ENCODE data around the gene CPLANE1.

DNA sequence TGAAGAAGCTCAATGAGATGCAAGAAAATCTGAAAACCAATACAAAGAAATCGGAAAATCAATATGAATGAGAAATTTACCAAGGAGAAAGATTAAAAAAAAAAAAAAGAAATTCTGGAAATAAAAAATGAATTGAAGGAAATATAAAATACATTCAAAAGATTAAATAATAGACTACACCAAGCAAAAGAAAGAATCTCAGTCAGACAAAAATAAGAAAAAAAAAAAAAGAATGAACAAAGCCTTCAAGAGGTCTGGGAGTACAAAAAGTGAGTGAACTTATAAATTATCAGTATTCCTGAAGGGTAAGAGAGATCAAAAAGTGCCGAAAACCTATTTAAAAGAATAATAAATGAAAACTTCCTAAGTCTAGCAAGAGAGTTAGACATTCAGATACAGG lies 14.9 kb downstream of the CPLANE1 start:
- TF ChIP-seq, protein P1, sequence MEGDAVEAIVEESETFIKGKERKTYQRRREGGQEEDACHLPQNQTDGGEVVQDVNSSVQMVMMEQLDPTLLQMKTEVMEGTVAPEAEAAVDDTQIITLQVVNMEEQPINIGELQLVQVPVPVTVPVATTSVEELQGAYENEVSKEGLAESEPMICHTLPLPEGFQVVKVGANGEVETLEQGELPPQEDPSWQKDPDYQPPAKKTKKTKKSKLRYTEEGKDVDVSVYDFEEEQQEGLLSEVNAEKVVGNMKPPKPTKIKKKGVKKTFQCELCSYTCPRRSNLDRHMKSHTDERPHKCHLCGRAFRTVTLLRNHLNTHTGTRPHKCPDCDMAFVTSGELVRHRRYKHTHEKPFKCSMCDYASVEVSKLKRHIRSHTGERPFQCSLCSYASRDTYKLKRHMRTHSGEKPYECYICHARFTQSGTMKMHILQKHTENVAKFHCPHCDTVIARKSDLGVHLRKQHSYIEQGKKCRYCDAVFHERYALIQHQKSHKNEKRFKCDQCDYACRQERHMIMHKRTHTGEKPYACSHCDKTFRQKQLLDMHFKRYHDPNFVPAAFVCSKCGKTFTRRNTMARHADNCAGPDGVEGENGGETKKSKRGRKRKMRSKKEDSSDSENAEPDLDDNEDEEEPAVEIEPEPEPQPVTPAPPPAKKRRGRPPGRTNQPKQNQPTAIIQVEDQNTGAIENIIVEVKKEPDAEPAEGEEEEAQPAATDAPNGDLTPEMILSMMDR (IDR thresholded peaks at IDR 0.05) = no peak
- TF ChIP-seq POLR2A (IDR thresholded peaks at IDR 0.05) (no peak), POLR2AphosphoS5 (IDR thresholded peaks at IDR 0.05) (no peak), EP300 (IDR thresholded peaks at IDR 0.05) (no peak)

All from suprapubic skin (tissue), 4 donors.